HG03442 (cell line): ENCODE data around the gene EFCC1.

ENCODE experiments used
- ATAC-seq: cut with Tn5 transposase; IDR thresholded peaks from one replicate; pipeline ENCODE4 v1.9.1; 2021; ENCODE audit warnings: mild to moderate bottlenecking, moderate library complexity; ENCODE audit not compliant: unreplicated experiment

The EFCC1 gene

DNA sequence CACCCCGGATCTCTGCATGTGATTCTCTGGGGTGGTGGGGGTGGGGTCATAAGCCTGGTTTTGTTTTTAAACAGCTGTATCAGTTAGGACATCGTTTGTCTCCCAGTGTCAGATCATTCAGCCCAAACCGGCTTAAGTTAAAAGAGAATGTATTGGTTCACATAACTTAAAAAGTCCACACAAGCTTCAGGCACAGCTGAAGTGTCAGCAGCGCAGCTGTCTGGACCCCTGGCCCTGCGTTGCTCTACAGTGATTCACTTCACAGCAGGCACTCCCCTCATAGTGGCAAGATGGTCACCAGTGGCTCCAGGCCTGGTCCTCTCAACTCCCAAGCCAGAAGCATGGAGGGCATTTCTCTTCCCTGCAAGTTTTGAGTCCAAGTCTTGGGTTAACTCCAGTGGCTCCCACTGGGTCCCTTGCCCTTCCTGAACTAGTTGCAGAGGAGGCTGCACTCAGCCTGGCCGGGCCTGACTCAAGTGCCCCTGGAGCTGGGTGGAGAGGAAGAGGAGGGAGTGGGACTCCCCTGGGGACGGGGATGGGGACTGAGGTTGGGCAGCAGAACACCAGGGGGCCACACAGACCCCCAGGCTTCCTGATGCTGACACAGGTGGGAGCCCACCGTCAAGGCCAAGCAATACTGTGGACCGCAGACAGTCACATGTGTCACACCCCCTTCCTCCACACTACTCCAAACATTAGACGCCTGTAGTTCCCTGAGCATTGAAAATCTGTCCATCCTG lies 30.5 kb downstream of the EFCC1 start:
- no peak for ATAC-seq

- no peak for ATAC-seq
Measured at GRCh38 chr3:129032716-129033115, 31.6 kb downstream of the EFCC1 start.

DNA sequence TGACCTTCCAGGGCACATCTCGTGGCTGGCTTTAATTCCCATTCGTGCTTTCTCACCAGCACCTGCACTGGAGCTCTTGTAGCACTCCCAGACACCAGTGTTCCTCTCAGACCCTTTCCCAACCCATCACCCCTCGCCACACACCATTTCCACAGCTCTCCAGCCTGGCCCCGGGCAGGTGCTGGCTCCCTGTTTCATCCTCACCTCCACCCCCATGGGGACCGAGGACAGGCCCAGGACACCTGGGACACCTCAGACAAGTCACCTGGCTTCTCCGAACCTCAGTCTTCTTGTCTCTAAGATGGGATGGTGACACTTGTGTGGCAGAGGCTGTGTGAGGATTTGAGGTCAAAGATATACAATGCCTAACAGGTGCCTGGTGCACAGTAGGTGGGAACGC lies 32.0 kb downstream of the EFCC1 start:
- no peak for ATAC-seq

- no peak for ATAC-seq
Measured at GRCh38 chr3:129033633-129034321, 32.7 kb downstream of the EFCC1 start.

DNA sequence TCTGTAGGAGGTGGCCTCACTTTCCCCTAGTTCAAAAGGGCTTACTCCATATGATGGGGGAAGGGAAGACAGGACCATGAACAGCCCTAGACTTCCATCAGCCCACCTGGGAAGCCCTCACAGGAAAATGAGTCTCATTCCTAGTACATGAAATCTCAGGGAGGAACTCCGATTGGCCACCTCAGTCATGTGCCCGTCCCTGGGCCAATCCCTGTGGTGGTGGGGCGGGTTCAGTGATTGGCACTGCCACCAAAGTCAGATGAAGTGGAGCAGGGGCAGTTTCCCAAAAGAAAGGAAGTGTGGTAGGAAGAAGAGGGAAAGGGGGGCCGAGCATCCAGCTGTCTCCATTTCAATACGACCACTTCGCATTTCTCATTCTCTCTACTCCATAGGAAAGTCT lies 33.5 kb downstream of the EFCC1 start:
- ATAC-seq, result no peak

DNA sequence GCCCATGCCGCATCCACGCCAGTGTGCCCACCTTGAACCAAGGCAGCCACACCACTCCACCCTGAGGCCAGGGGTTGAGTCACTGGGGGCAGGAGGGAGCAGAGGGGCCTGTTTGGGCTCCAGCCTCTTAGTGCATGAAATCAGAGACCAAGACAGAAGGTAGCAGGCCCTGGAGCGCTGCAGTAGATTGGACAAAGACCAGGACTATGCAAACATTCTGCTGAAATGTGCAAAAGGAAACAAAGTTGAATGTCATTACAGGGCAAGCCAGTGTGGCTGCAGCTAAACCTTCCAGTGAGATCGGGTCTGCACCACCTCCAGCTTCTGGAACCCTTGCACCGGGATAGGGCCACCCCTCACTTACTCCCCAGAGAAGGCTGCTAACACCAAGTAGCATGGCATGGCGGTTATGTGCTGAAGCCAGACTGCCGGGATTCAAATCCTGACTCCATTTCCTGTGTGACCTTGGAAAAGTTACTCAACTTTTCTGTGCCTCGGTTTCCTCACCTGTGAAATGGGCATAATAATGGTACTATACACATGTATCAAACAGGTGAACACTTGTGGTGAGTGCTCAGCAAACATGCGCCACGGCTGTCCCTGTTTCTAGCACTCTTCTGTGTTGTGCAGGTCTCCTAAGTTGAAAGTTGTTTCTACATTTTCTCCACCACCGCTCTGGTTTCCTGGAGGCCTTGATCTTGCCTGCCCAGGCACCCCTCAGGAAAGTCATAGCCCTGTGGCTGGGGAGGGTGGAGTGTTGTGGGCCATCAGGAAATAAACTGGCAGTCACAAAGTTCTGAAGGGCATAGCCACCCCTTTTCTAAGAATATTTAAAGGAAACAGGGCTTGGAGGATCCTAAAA lies 34.5 kb downstream of the EFCC1 start:
- no peak for ATAC-seq

- ATAC-seq, result no peak
Measured at GRCh38 chr3:129036222-129037092, 35.4 kb downstream of the EFCC1 start.

GRCh38 chr3:129037093-129037419 lies 36.0 kb downstream of the EFCC1 start:
- ATAC-seq, result no peak

- no peak for ATAC-seq
Measured at GRCh38 chr3:129038121-129038855, 37.2 kb downstream of the EFCC1 start.

GRCh38 chr3:129039271-129040038 lies 38.4 kb downstream of the EFCC1 start:
- ATAC-seq, result no peak

- no peak for ATAC-seq
Measured at GRCh38 chr3:129040039-129040336, 38.9 kb downstream of the EFCC1 start.

- no peak for ATAC-seq
Measured at GRCh38 chr3:129040579-129041300, 39.6 kb downstream of the EFCC1 start.

DNA sequence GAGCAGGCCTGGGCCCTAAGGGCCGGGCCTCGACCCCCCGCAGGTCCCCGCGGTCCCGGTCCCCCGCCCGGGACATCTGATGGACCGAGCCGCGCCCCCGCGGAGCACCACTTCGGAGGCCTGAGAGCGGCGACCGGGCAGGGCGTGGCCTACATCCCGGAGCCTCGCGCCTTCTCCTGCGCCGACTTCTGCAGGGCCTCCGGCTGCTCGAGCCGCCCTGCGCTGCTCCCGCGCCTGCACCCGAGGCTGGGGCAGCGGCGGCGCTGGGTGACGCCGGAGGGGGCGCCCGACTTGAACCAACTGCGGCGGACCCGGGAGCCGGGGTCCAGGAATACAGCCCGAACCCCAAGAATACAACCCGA lies 44.6 kb downstream of the EFCC1 start:
- no peak for ATAC-seq

- ATAC-seq, result no peak
Measured at GRCh38 chr3:129046037-129046731, 45.1 kb downstream of the EFCC1 start.

DNA sequence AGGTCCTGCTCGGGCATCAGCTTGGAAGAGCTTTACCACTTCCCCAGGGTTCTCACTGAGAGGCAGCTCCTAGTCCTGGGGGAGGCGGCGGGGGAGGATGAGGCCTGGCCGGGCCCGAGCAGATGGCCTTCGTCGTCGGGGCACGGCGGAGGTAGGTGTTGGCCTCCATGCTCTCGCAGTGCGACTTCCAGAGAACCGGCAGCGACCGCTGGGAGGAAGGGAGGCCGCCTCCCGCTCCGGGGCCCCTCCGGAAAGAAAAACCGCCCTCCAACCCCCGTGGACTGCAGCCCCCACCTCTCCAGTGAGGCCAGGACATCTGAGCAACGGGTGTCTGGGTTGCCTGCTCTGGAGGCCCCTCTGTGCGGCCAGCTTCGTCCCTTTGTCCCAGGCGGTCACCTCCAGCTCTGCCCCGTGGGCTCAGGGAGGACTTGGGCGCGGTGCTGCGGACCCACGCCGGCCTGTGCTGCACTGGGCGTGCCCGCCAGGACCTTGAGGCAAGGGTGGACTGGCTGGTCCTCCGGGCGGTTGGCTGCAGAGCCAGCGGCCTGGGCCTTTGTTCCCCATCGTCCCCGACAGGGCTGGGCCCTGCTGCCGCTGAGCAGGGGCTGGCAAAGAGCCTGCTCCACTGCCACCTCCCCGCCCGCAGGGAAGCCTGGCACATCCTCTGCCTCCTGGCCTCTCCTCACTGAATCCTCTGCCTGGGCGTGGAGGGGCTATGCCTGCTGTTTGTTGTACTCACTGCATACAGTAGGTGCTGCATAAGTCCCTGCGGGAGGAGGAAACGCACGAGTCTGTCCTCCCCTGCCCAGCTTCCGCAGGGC lies 45.8 kb downstream of the EFCC1 start:
- no peak for ATAC-seq

DNA sequence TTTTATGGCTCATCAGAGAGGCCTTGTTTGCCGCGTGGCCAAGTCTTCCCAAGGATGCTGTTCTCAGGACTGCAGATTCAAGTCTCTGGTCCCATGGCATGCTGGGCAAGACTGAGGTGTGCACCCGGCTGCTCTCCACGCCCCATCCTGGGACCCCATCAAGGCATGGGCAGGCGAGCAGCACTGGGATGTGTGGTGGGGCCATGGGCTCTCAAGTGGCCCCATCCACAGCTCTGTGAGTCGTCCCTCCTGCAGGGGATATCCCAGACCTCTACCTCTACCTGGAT lies 46.4 kb downstream of the EFCC1 start:
- no peak for ATAC-seq

DNA sequence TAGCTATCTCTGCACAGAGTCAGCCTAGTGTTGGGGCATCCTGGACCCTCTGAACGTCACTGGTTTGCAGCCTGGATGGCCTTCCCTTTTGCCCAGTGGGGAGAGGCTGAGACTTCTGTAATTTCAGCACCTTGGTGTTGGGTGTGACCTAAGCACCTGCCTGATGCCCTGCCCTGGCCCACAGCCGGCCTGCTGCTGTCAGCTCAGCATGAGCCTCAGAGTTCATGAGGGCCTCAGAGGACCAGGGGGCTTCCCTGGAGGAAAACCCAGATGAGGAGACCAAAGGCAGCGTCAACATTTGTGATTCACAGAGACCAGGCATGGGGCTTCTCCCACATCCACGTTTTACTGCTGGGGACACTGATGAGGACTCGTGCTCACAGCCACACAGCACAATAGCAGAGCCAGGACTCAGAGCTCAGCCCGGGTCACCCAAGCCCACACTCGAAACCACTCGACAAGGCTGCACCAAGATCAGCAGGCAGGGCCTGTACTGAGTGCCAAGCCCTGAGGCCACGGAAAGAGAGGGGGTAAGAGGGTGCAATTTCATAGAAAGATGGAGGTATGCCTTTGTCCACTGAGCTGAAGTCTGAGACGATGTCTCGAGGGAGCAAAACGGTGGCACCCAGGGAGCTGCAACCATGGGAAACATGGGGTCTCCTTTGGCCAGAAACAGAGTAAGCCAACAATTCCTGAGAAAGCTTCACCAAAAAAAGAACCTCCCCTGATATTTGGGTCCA lies 49.6 kb downstream of the EFCC1 start:
- no peak for ATAC-seq
